Measurements from ENCODE around the gene TIMMDC1. TPM values are rescaled to one million over a fixed set of nuclear protein-coding genes. Genes with fewer than 3 reads are reported as not detected.

The TIMMDC1 gene
- total RNA-seq, 3 donors from 2014 or later, result 93.4 to 107 (median 95.3) TPM

DNA sequence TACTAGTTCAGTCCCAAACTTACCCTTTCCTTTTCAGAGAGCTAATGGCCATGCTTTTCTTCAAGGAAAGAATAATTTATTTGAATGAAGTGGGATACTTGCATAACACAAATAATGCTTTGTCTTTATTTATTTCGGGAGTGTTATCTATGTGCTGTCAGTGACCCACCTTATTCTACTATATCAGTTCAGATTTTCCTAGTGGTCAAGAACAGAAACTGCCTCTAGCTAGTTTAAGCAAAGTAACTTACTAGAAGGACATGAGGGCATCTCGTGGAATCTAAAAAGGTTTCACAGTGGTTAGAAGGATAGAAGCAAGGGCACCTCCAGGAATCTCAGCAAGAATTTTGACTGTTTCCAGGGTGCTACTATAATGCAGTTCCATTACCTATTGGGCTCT lies 3.8 kb upstream of the TIMMDC1 start:
- Histone ChIP-seq H3K9me3 (no peaks in the 10 kb centered on the region), H3K4me1 (ENCODE audit: low read depth) (peaks cover 6% of the 10 kb centered on the region), H3K36me3 (ENCODE audit: low read depth) (no peaks in the 10 kb centered on the region), H3K4me3 (no peak overlapping the region)
- no peak for TF ChIP-seq CTCF (IDR thresholded peaks at IDR 0.05)
- DNase-seq (no peak), ATAC-seq (no peak)
- intact Hi-C loops (cut with DNase I, micrococcal nuclease), result no loop called here

DNA sequence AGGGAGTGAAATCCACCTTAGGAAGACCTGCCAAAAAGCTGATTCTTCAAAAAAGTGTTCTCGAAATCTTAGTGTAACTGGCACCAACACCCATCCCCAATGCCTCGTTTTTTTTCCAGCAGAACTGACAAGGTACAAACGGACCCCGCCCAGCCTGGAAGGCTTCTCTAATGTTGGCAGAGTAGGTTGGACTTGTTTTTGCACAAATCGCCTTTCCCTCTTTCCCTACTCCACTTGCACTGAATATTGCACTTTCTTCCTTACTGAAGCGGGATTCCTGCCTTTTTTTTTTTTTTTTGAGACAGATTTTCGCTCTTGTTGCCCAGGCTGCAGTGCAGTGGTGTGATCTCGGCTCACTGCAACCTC lies 544 bp upstream of the TIMMDC1 start:
- ATAC-seq (peak; percentile 29), DNase-seq (peak; percentile 50 to 62 (median 52))
- Histone ChIP-seq H3K9me3 (no peaks in the 10 kb centered on the region), H3K4me1 (ENCODE audit: low read depth) (peaks cover 18% of the 10 kb centered on the region), H3K36me3 (ENCODE audit: low read depth) (no peaks in the 10 kb centered on the region), H3K4me3 (peak overlapping the region; percentile 35)
- TF ChIP-seq CTCF (IDR thresholded peaks at IDR 0.05), result no peak
- intact Hi-C loops (cut with DNase I, micrococcal nuclease), result no loop called here

- Histone ChIP-seq H3K36me3 (ENCODE audit: low read depth) (no peaks in the 10 kb centered on the region), H3K4me1 (ENCODE audit: low read depth) (peaks cover 18% of the 10 kb centered on the region), H3K9me3 (no peaks in the 10 kb centered on the region), H3K4me3 (no peak overlapping the region)
- no peak for DNase-seq
- intact Hi-C loops (cut with DNase I, micrococcal nuclease), result no loop called here
- ATAC-seq, result no peak
- no peak for TF ChIP-seq CTCF (IDR thresholded peaks at IDR 0.05)
These were observed 1.9 kb downstream of the TIMMDC1 start for GRCh38 chr3:119500265-119500664.

DNA sequence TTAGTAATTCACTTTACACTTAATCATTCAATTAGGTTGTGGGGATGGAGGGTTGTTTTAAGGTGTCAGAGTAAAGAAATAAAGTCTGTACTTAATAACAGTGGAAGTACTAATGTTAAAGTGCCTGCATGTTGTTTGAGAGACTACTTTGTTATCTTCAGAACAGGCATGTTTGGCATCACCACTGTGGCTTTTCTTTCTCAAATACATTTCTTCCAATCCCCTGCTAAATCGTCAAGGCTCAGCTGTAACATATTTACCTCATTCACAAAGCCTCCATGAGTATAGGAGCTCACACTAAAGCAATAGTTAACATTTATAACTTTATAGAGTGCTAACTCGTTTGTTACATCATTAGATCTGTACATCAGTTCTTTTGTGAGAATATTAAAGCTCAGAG lies 2.6 kb downstream of the TIMMDC1 start:
- no peak for TF ChIP-seq CTCF (IDR thresholded peaks at IDR 0.05)
- intact Hi-C loops (cut with DNase I, micrococcal nuclease), result no loop called here
- H3K36me3 ChIP-seq (ENCODE audit: low read depth), result no peaks in the 10 kb centered on the region
- no peaks in the 10 kb centered on the region for H3K9me3 ChIP-seq
- peaks cover 18% of the 10 kb centered on the region for H3K4me1 ChIP-seq (ENCODE audit: low read depth)
- ATAC-seq (no peak), DNase-seq (no peak)
- no peak overlapping the region for H3K4me3 ChIP-seq

DNA sequence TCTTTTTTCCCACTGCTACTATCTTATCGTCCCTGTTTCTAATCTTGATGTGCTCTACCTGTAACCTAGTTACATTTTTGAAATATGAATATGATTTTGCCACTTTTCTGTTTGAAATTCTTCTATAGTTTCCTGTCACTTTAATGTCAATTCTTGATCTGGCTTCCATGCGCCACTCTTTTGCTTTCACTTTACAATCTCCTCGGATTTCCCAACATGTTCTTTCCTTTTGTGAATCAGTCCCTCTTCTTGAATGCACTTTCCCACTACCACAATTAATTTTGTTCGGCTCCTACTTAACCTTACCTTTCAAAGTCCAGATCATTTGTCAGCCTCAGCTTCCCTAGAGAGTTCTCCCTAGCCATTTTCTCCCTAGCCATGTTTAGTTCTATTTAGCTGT lies 8.3 kb downstream of the TIMMDC1 start:
- ATAC-seq (no peak), DNase-seq (no peak)
- intact Hi-C loops (cut with DNase I, micrococcal nuclease), result no loop called here
- Histone ChIP-seq H3K4me3 (no peak overlapping the region), H3K36me3 (ENCODE audit: low read depth) (no peaks in the 10 kb centered on the region), H3K9me3 (no peaks in the 10 kb centered on the region), H3K4me1 (ENCODE audit: low read depth) (no peaks in the 10 kb centered on the region)
- no peak for TF ChIP-seq CTCF (IDR thresholded peaks at IDR 0.05)

DNA sequence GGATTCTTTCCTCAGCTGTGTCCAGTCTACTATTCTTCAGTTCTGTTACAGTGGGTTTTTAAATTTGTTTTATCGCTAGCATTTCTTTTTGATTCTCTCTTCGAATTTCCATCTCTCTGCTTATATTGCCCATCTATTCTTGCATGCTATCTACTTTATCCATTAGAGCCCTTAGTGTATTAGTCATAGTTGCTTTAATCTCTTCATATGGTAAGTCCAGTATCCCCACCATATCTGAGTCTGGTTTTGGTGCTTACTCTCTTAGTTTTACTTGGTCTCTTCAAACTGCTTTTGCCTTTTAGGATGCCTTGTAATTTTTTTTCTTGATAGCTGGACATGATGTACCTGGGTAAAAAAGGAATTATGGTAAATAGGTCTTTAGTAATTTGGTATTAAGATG lies 9.1 kb downstream of the TIMMDC1 start:
- no peak for ATAC-seq
- Histone ChIP-seq H3K4me3 (no peak overlapping the region), H3K4me1 (ENCODE audit: low read depth) (no peaks in the 10 kb centered on the region), H3K36me3 (ENCODE audit: low read depth) (no peaks in the 10 kb centered on the region), H3K9me3 (no peaks in the 10 kb centered on the region)
- no peak for DNase-seq
- intact Hi-C loops (cut with DNase I, micrococcal nuclease), result no loop called here
- no peak for TF ChIP-seq CTCF (IDR thresholded peaks at IDR 0.05)

All from mucosa of descending colon (tissue), 3 donors.